Panc1 (cell line): Measurements from ENCODE around the gene BMP10. TPM values are rescaled to one million over a fixed set of nuclear protein-coding genes. Genes with fewer than 3 reads are reported as not detected.

Source experiments
- ATAC-seq: fragments of 200-7000 bp; cut with Tn5 transposase; 2 replicates; pipeline ENCODE4 v1.9.1; 2020; ENCODE audit warnings: mild to moderate bottlenecking, moderate library complexity
- BruUV-seq: library from RNA; stranded (reverse); fragments of 400-500 nt; replicated peaks from 2 replicates; lab custom pipeline; 2021; lab: Mats Ljungman, UMichigan
- CTCF ChIA-PET: fragments of 300-600 bp; sonication (Branson Sonifier 250); formaldehyde crosslinking; loops from one replicate; lab custom pipeline; 2022; ENCODE audit warnings: antibody characterized with exemption; lab: Charles Lee
- POLR2A ChIA-PET: fragments of 300-600 bp; sonication (Branson Sonifier 250); formaldehyde crosslinking; loops from one replicate; lab custom pipeline; 2022; ENCODE audit warnings: antibody characterized with exemption; lab: Charles Lee
- DNase-seq: peaks from one replicate; pipeline ENCODE4 v3.0.0-alpha.2; 2010; ENCODE audit warnings: low read depth, low spot score
- H3K27ac ChIP-seq: 2 replicates; pipeline ENCODE4 v1.5.1; 2011; ENCODE audit warnings: mild to moderate bottlenecking, low read length, inconsistent platforms
- H3K27me3 ChIP-seq: fragments of 200-500 bp; sonication (Bioruptor generic); 2 replicates; pipeline ENCODE4 v1.6.0; 2014; ENCODE audit warnings: low read length, inconsistent platforms; ENCODE audit not compliant: control insufficient read depth, insufficient read depth
- H3K36me3 ChIP-seq: fragments of 200-500 bp; sonication (Bioruptor generic); 2 replicates; pipeline ENCODE4 v1.5.1; 2014; ENCODE audit warnings: inconsistent platforms, mild to moderate bottlenecking, low read length, moderate library complexity; ENCODE audit not compliant: control insufficient read depth, insufficient read depth
- H3K4me1 ChIP-seq: 2 replicates; pipeline ENCODE4 v1.5.1; 2011; ENCODE audit warnings: inconsistent platforms, mild to moderate bottlenecking, low read length, moderate library complexity; ENCODE audit not compliant: control insufficient read depth, insufficient read depth
- H3K4me3 ChIP-seq, 2 experiments: 2 replicates each; pipeline ENCODE4 v1.5.1; 2011 to 2012; ENCODE audit warnings: low read depth in 2 of 2, low read length in 2 of 2, mild to moderate bottlenecking in 2 of 2, inconsistent platforms in 1 of 2, moderate library complexity in 1 of 2
- H3K9me3 ChIP-seq: fragments of 200-500 bp; sonication (Bioruptor generic); 2 replicates; pipeline ENCODE4 v1.5.1; 2014; ENCODE audit warnings: low read depth, mild to moderate bottlenecking, inconsistent platforms, low read length, moderate library complexity; ENCODE audit not compliant: control insufficient read depth, insufficient read depth
- POLR2AphosphoS5 ChIP-seq: IDR thresholded peaks from 2 replicates; pipeline ENCODE4 v1.6.1; 2012; ENCODE audit warnings: mild to moderate bottlenecking, low read depth, low read length, moderate library complexity
- SIN3A ChIP-seq: IDR thresholded peaks from 2 replicates; pipeline ENCODE4 v1.6.1; 2012; ENCODE audit warnings: low read depth, mild to moderate bottlenecking, low read length, moderate library complexity, borderline replicate concordance; ENCODE audit not compliant: insufficient read depth
- TCF7L2 ChIP-seq: IDR thresholded peaks from 2 replicates; pipeline ENCODE4 v1.6.1; 2011; ENCODE audit warnings: mild to moderate bottlenecking, low read depth, low read length, inconsistent platforms
- in situ Hi-C: cut with HindIII; loops from 2 replicates; pipeline ENCODE4 v1.10.0; 2016; ENCODE audit warnings: low sequenced_read_pairs, low pct_unique_long_range_greater_than_20kb
- intact Hi-C: fragments of 100-400 bp; cut with micrococcal nuclease; formaldehyde crosslinking; loops from one replicate; pipeline ENCODE4 v1.10.0; 2022; ENCODE audit not compliant: unreplicated experiment
- total RNA-seq: library from RNA; stranded (reverse); gene quantifications from one replicate; pipeline ENCODE4 v1.2.1, GENCODE V29; 2021; ENCODE audit not compliant: unreplicated experiment
- TF ChIP-seq, protein P1 (sequence below): fragments of 450-650 bp; IDR thresholded peaks from 2 replicates; pipeline ENCODE4 v1.5.1; 2017; ENCODE audit warnings: mild to moderate bottlenecking
- TF ChIP-seq, protein P2 (sequence below), 2 experiments: IDR thresholded peaks; 2 replicates each; pipeline ENCODE4 v1.6.1; 2011 to 2012; ENCODE audit warnings: low read depth in 2 of 2, control low read depth in 1 of 2, low read length in 1 of 2, mild to moderate bottlenecking in 1 of 2, moderate library complexity in 1 of 2; ENCODE audit not compliant: insufficient read depth in 1 of 2

The BMP10 gene
- total RNA-seq, 1 experiment from 2014 or later, result not detected

DNA sequence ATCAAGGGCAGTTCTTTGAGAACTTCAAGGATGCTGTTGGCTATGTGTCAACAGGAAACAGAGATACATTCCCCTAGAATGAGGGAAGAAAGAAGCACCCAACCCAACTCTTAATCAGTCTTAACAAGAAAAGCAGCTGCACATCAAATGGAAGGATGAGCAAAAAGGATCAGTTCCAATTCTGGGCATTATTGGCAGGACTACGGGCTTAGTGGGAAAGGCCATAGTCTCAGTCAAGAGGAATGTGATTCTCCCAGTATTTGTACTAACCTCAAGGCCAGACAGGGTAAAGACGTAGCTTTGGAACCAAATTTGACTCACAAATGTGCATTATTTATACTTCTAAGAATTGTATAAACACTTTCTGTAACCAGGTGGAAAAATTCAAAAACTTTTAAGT is 18.2 kb downstream of the BMP10 start:
- peaks cover 30% of the 10 kb centered on the region for H3K27me3 ChIP-seq
- ChIA-PET CTCF (no interaction called here), POLR2A (no interaction called here)
- TF ChIP-seq, protein P1, sequence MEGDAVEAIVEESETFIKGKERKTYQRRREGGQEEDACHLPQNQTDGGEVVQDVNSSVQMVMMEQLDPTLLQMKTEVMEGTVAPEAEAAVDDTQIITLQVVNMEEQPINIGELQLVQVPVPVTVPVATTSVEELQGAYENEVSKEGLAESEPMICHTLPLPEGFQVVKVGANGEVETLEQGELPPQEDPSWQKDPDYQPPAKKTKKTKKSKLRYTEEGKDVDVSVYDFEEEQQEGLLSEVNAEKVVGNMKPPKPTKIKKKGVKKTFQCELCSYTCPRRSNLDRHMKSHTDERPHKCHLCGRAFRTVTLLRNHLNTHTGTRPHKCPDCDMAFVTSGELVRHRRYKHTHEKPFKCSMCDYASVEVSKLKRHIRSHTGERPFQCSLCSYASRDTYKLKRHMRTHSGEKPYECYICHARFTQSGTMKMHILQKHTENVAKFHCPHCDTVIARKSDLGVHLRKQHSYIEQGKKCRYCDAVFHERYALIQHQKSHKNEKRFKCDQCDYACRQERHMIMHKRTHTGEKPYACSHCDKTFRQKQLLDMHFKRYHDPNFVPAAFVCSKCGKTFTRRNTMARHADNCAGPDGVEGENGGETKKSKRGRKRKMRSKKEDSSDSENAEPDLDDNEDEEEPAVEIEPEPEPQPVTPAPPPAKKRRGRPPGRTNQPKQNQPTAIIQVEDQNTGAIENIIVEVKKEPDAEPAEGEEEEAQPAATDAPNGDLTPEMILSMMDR, result no peak
- TF ChIP-seq TCF7L2 (no peak), POLR2AphosphoS5 (no peak), SIN3A (no peak)
- TF ChIP-seq, protein P2, sequence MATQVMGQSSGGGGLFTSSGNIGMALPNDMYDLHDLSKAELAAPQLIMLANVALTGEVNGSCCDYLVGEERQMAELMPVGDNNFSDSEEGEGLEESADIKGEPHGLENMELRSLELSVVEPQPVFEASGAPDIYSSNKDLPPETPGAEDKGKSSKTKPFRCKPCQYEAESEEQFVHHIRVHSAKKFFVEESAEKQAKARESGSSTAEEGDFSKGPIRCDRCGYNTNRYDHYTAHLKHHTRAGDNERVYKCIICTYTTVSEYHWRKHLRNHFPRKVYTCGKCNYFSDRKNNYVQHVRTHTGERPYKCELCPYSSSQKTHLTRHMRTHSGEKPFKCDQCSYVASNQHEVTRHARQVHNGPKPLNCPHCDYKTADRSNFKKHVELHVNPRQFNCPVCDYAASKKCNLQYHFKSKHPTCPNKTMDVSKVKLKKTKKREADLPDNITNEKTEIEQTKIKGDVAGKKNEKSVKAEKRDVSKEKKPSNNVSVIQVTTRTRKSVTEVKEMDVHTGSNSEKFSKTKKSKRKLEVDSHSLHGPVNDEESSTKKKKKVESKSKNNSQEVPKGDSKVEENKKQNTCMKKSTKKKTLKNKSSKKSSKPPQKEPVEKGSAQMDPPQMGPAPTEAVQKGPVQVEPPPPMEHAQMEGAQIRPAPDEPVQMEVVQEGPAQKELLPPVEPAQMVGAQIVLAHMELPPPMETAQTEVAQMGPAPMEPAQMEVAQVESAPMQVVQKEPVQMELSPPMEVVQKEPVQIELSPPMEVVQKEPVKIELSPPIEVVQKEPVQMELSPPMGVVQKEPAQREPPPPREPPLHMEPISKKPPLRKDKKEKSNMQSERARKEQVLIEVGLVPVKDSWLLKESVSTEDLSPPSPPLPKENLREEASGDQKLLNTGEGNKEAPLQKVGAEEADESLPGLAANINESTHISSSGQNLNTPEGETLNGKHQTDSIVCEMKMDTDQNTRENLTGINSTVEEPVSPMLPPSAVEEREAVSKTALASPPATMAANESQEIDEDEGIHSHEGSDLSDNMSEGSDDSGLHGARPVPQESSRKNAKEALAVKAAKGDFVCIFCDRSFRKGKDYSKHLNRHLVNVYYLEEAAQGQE (IDR thresholded peaks at IDR 0.05; ENCODE audit: insufficient read depth in 1 of 2, low read depth in 2 of 2, low read length in 1 of 2), result no peak
- no TSS peak for BruUV-seq
- ATAC-seq (no peak), DNase-seq (no peak)
- in situ Hi-C loops, result no loop called here
- intact Hi-C loops, result no loop called here
- H3K4me1 ChIP-seq, result no peaks in the 10 kb centered on the region
- no peaks in the 10 kb centered on the region for H3K36me3 ChIP-seq
- H3K9me3 ChIP-seq, result 0 out of 2 replicates have a peak, but pooled peaks cover 3% of the 10 kb centered on the region
- H3K27ac ChIP-seq, result no peak overlapping the region
- no peak overlapping the region for H3K4me3 ChIP-seq

DNA sequence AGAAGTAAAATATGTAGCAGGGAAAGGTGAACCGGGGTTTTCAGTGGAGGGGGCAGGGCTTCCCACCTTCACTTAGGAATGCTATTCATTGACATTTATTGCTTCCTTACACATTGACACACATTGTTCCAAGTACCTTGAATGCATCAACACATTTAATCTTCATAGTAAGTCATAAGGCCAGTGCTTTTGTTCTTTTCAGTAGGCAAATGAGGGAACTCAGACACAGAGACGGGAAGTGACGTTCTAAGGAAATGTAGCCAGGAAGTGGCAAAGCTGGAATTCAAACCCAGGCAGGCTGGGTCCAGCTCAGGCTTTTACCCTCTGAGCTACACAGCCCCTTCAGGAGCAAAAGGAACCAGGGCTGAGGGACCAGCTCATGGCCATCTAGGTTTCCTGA is 20.7 kb downstream of the BMP10 start:
- no peak for DNase-seq
- no peaks in the 10 kb centered on the region for H3K4me1 ChIP-seq
- H3K27ac ChIP-seq, result no peak overlapping the region
- no TSS peak for BruUV-seq
- H3K4me3 ChIP-seq, result no peak overlapping the region
- intact Hi-C loops (no loop called here), in situ Hi-C loops (no loop called here)
- ChIA-PET CTCF (no interaction called here), POLR2A (no interaction called here)
- 0 out of 2 replicates have a peak, but pooled peaks cover 3% of the 10 kb centered on the region for H3K9me3 ChIP-seq
- peaks cover 19% of the 10 kb centered on the region for H3K27me3 ChIP-seq
- no peaks in the 10 kb centered on the region for H3K36me3 ChIP-seq
- ATAC-seq, result no peak
- TF ChIP-seq SIN3A, result no peak
- no peak for TF ChIP-seq POLR2AphosphoS5
- TF ChIP-seq TCF7L2, result no peak
- TF ChIP-seq, protein P1, result no peak
- TF ChIP-seq, protein P2 (IDR thresholded peaks at IDR 0.05; ENCODE audit: insufficient read depth in 1 of 2, low read depth in 2 of 2, low read length in 1 of 2), result no peak
